ENCODE data around the gene CNTNAP2. TPM values are rescaled to one million over a fixed set of nuclear protein-coding genes. Genes with fewer than 3 reads are reported as not detected.

CNTNAP2 gene
- total and polyA plus RNA-seq, 8 donors = 0.19 to 18.2 (median 0.56) TPM

DNA sequence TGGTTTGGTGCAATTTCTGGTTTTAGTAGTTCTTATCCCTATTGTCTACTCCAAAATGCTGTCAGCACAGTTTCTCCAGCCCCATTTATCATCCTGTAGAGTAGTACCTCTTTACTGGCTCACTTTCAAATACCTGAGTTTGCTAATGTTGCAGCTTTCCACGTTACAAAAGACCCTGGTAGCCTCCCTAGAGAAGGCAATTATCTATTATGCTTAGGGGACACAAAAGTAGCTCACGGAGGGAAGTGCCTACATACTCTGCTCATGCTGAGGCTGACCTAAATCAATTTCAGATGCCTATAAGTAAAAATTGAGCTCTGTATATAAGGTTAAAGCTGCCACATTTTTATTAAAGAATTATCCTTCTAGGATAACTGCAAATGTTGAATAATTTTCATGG lies 603.6 kb downstream of the CNTNAP2 start:
- H3K4me1 ChIP-seq = no peaks in the 10 kb centered on the region
- H3K9me3 ChIP-seq = no peaks in the 10 kb centered on the region
- H3K27me3 ChIP-seq = no peaks in the 10 kb centered on the region
- no peaks in the 10 kb centered on the region for H3K36me3 ChIP-seq
- DNase-seq = no peak
- no peak overlapping the region for H3K27ac ChIP-seq
- H3K4me3 ChIP-seq = no peak overlapping the region
- TF ChIP-seq POLR2AphosphoS5 (IDR thresholded peaks at IDR 0.05) (no peak), POLR2A (IDR thresholded peaks at IDR 0.05) (no peak), EP300 (IDR thresholded peaks at IDR 0.05) (no peak)
- TF ChIP-seq, protein P1, sequence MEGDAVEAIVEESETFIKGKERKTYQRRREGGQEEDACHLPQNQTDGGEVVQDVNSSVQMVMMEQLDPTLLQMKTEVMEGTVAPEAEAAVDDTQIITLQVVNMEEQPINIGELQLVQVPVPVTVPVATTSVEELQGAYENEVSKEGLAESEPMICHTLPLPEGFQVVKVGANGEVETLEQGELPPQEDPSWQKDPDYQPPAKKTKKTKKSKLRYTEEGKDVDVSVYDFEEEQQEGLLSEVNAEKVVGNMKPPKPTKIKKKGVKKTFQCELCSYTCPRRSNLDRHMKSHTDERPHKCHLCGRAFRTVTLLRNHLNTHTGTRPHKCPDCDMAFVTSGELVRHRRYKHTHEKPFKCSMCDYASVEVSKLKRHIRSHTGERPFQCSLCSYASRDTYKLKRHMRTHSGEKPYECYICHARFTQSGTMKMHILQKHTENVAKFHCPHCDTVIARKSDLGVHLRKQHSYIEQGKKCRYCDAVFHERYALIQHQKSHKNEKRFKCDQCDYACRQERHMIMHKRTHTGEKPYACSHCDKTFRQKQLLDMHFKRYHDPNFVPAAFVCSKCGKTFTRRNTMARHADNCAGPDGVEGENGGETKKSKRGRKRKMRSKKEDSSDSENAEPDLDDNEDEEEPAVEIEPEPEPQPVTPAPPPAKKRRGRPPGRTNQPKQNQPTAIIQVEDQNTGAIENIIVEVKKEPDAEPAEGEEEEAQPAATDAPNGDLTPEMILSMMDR (IDR thresholded peaks at IDR 0.05) = no peak
- 26 to 62% (median 42%) methylated on average over 2 of the region's 2 CpGs for WGBS, 5 donors
- intact Hi-C loops (cut with DNase I; ENCODE audit: low total_unique reads) = no loop called here

DNA sequence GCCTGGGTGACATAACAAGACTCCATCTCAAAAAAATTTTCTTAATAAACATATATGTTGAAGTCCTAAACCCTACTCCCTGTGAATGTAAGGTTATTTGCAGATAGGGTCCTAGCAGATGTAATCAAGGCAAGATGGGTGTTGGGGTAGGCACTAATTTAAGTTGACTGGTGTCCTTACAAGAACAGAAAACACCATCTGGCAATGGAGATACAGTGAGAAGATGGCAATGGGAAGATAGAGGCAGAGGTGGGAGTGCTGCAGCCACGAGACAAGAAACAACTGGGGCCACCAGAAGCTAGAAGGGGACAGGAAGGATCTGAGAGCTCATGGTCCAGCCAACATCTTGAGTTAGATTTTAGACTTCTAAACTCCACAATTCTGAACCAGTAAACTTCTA lies 606.4 kb downstream of the CNTNAP2 start:
- Histone ChIP-seq H3K27me3 (no peaks in the 10 kb centered on the region), H3K36me3 (no peaks in the 10 kb centered on the region), H3K4me1 (no peaks in the 10 kb centered on the region), H3K4me3 (no peak overlapping the region), H3K27ac (no peak overlapping the region), H3K9me3 (no peaks in the 10 kb centered on the region)
- WGBS, 5 donors = 53 to 74% (median 63%) methylated on average over 1 of the region's 1 CpG
- TF ChIP-seq EP300 (IDR thresholded peaks at IDR 0.05) (no peak), POLR2AphosphoS5 (IDR thresholded peaks at IDR 0.05) (no peak), POLR2A (IDR thresholded peaks at IDR 0.05) (no peak)
- TF ChIP-seq, protein P1 (IDR thresholded peaks at IDR 0.05) = no peak
- DNase-seq = no peak
- intact Hi-C loops (cut with DNase I; ENCODE audit: low total_unique reads) = no loop called here

DNA sequence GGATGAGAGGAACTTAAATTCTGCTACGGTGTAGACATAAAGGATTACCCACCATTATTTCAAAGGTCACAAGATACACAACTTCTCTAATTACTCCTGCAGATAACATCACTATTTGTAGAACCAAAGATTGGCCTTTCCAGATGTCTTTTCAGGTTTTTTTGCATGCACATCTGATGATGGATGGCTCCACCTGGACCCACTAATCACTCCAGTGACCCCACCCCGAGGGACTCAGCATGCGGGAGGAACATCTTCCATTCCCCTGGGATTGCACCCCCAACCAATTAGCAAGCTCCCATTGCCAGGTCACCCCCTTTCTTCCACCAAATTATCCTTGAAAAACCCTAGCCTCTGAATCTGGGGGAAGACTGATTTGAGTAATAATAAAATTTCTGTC lies 608.9 kb downstream of the CNTNAP2 start:
- WGBS, 5 donors = 46 to 64% (median 55%) methylated on average over 3 of the region's 3 CpGs
- DNase-seq = no peak
- no peaks in the 10 kb centered on the region for H3K9me3 ChIP-seq
- H3K4me1 ChIP-seq = no peaks in the 10 kb centered on the region
- H3K27me3 ChIP-seq = no peaks in the 10 kb centered on the region
- no peak overlapping the region for H3K27ac ChIP-seq
- intact Hi-C loops (cut with DNase I; ENCODE audit: low total_unique reads) = no loop called here
- H3K36me3 ChIP-seq = no peaks in the 10 kb centered on the region
- H3K4me3 ChIP-seq = no peak overlapping the region
- TF ChIP-seq, protein P1 (IDR thresholded peaks at IDR 0.05) = no peak
- no peak for TF ChIP-seq POLR2A (IDR thresholded peaks at IDR 0.05)
- TF ChIP-seq EP300 (IDR thresholded peaks at IDR 0.05) = no peak
- no peak for TF ChIP-seq POLR2AphosphoS5 (IDR thresholded peaks at IDR 0.05)

DNA sequence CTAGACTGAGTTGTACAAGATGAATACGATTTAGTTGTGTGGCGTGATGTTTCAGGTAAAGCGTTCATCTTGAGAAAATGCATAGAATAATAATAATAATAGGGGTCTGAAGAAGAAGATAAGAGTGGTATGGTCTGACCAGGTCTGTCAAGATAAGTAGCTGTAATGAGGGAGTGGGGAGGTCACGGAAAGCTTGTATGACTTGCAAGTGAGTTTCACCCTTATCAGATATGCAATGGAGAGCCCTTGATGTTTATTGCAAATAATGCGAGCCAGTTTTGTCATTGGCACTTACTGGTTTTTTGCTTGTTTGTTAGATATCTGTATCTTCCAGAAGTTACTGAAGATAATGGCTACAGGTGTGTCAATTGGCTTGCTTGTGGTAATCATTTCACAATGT lies 611.5 kb downstream of the CNTNAP2 start:
- no peak for DNase-seq
- 84 to 91% (median 86%) methylated on average over 5 of the region's 5 CpGs for WGBS, 5 donors
- Histone ChIP-seq H3K27me3 (no peaks in the 10 kb centered on the region), H3K4me1 (no peaks in the 10 kb centered on the region), H3K36me3 (no peaks in the 10 kb centered on the region), H3K4me3 (no peak overlapping the region), H3K27ac (no peak overlapping the region), H3K9me3 (no peaks in the 10 kb centered on the region)
- TF ChIP-seq POLR2AphosphoS5 (IDR thresholded peaks at IDR 0.05) (no peak), EP300 (IDR thresholded peaks at IDR 0.05) (no peak), POLR2A (IDR thresholded peaks at IDR 0.05) (no peak)
- TF ChIP-seq, protein P1 (IDR thresholded peaks at IDR 0.05) = no peak
- intact Hi-C loops (cut with DNase I; ENCODE audit: low total_unique reads) = no loop called here

All from stomach (tissue), 9 donors.